DMS 273 (cell line): ENCODE results near the gene ABCC11.

ENCODE experiments used
- DNase-seq: peaks from one replicate; lab custom pipeline; 2025; ENCODE audit not compliant: unreplicated experiment; lab: John Stamatoyannopoulos, UW

ABCC11 gene

GRCh38 chr16:48247311-48247710 is at the start of gene ABCC11:
TSS of gene ABCC11 (minus strand) at chr16:48247539. CDS start at chr16:48231921, 15,618 bp downstream.
- DNase-seq = no peak

- DNase-seq = no peak
Observed at GRCh38 chr16:48295488-48296281, 48.3 kb upstream of the ABCC11 start.

- DNase-seq = no peak
Observed at GRCh38 chr16:48294724-48295123, 47.4 kb upstream of the ABCC11 start.

- DNase-seq = no peak
Observed at GRCh38 chr16:48292452-48292851, 45.1 kb upstream of the ABCC11 start.

- no peak for DNase-seq
Observed at GRCh38 chr16:48291754-48292153, 44.4 kb upstream of the ABCC11 start.

GRCh38 chr16:48291303-48291702 is 44.0 kb upstream of the ABCC11 start:
- DNase-seq = no peak

GRCh38 chr16:48287239-48287638 is 39.9 kb upstream of the ABCC11 start:
- no peak for DNase-seq

- DNase-seq = no peak
Observed at GRCh38 chr16:48284772-48285409, 37.6 kb upstream of the ABCC11 start.

GRCh38 chr16:48282636-48283263 is 35.4 kb upstream of the ABCC11 start:
- no peak for DNase-seq

- DNase-seq = no peak
Observed at GRCh38 chr16:48280546-48280945, 33.2 kb upstream of the ABCC11 start.

- DNase-seq = no peak
Observed at GRCh38 chr16:48279199-48279598, 31.9 kb upstream of the ABCC11 start.

GRCh38 chr16:48277158-48277557 is 29.8 kb upstream of the ABCC11 start:
- DNase-seq = peak; percentile 12

GRCh38 chr16:48276102-48276501 is 28.8 kb upstream of the ABCC11 start:
- no peak for DNase-seq

GRCh38 chr16:48274476-48274875 is 27.1 kb upstream of the ABCC11 start:
- DNase-seq = no peak

GRCh38 chr16:48272837-48273421 is 25.6 kb upstream of the ABCC11 start:
- no peak for DNase-seq

GRCh38 chr16:48271728-48272127 is 24.4 kb upstream of the ABCC11 start:
- DNase-seq = no peak

- DNase-seq = peak; percentile 18
Observed at GRCh38 chr16:48269011-48269410, 21.7 kb upstream of the ABCC11 start.

- DNase-seq = no peak
Observed at GRCh38 chr16:48262631-48263030, 15.3 kb upstream of the ABCC11 start.

- DNase-seq = no peak
Observed at GRCh38 chr16:48261569-48261968, 14.2 kb upstream of the ABCC11 start.

- DNase-seq = no peak
Observed at GRCh38 chr16:48256579-48257177, 9.3 kb upstream of the ABCC11 start.

- no peak for DNase-seq
Observed at GRCh38 chr16:48252013-48252412, 4.7 kb upstream of the ABCC11 start.
